GM10266 (cell line): ENCODE measurements around the gene ZFHX3.

Source experiments
- DNase-seq: peaks from one replicate; pipeline ENCODE4 v3.0.0; 2012; ENCODE audit errors: extremely low spot score
- CTCF ChIP-seq: IDR thresholded peaks from 2 replicates; pipeline ENCODE4 v1.5.1; 2012; ENCODE audit warnings: mild to moderate bottlenecking, low read depth; ENCODE audit not compliant: control insufficient read depth, insufficient read depth; ENCODE audit errors: missing control alignments

Gene ZFHX3

GRCh38 chr16:73067671-73068540 is 20.0 kb upstream of the ZFHX3 start:
- TF ChIP-seq CTCF: no peak
- DNase-seq: no peak

GRCh38 chr16:73066927-73067670 is 19.2 kb upstream of the ZFHX3 start:
- no peak for DNase-seq

GRCh38 chr16:73066331-73066926 is 18.5 kb upstream of the ZFHX3 start:
- no peak for DNase-seq
- TF ChIP-seq CTCF: no peak

More at GRCh38 chr16:73066927-73067670, 19.2 kb upstream of the ZFHX3 start:
- TF ChIP-seq CTCF: no peak

GRCh38 chr16:73065632-73066330 is 17.9 kb upstream of the ZFHX3 start:
- no peak for DNase-seq
- TF ChIP-seq CTCF: no peak

GRCh38 chr16:73064994-73065545 is 17.1 kb upstream of the ZFHX3 start:
- TF ChIP-seq CTCF: no peak
- no peak for DNase-seq

GRCh38 chr16:73064212-73064993 is 16.5 kb upstream of the ZFHX3 start:
- DNase-seq: no peak
- no peak for TF ChIP-seq CTCF
